Natural killer cell (primary cell): ENCODE data around the gene GABBR2. TPM values are rescaled to one million over a fixed set of nuclear protein-coding genes. Genes with fewer than 3 reads are reported as not detected.

ENCODE experiments used
- ATAC-seq, 3 donors: fragments of 150-1000 bp in 2 of 3; fragments of 200-7000 bp in 1 of 3; cut with Tn5 transposase; 1 replicate in 1 of 3; 2 replicates in 2 of 3; pipeline ENCODE4 v1.10.0; 2021; ENCODE audit warnings: mild to moderate bottlenecking in 2 of 3, moderate library complexity in 2 of 3
- DNase-seq, 2 donors: peaks; one replicate each; pipeline versions ENCODE4 v3.0.0 to v3.0.0-alpha.2; 2013 to 2021; ENCODE audit warnings: mixed read lengths in 1 of 2
- H3K27ac ChIP-seq: one replicate; pipeline ENCODE4 v1.5.1; 2013; ENCODE audit warnings: mild to moderate bottlenecking, low read length
- H3K27me3 ChIP-seq: one replicate; pipeline ENCODE4 v1.6.1; 2013; ENCODE audit warnings: low read length; ENCODE audit not compliant: control insufficient read depth, insufficient read depth
- H3K36me3 ChIP-seq: one replicate; pipeline ENCODE4 v1.6.1; 2013; ENCODE audit warnings: low read length; ENCODE audit not compliant: control insufficient read depth, insufficient read depth
- H3K4me1 ChIP-seq: one replicate; pipeline ENCODE4 v1.6.1; 2013; ENCODE audit warnings: low read length; ENCODE audit not compliant: control insufficient read depth, insufficient read depth
- H3K4me3 ChIP-seq: one replicate; pipeline ENCODE4 v1.5.1; 2013; ENCODE audit warnings: low read length
- H3K9me3 ChIP-seq: one replicate; pipeline ENCODE4 v1.6.1; 2013; ENCODE audit warnings: low read length; ENCODE audit not compliant: control insufficient read depth, insufficient read depth
- H3K27ac Mint-ChIP-seq, 2 donors: one replicate each; pipeline ENCODE4 v1.8.0; 2022; ENCODE audit warnings: mild to moderate bottlenecking in 2 of 2, mixed read lengths in 2 of 2, moderate library complexity in 1 of 2
- H3K27me3 Mint-ChIP-seq, 2 donors: one replicate each; pipeline ENCODE4 v1.8.0; 2022; ENCODE audit warnings: low read depth in 2 of 2, mixed read lengths in 2 of 2
- H3K36me3 Mint-ChIP-seq: one replicate; pipeline ENCODE4 v1.8.0; 2022; ENCODE audit warnings: mixed read lengths
- H3K4me1 Mint-ChIP-seq, 2 donors: one replicate each; pipeline ENCODE4 v1.8.0; 2022; ENCODE audit warnings: mixed read lengths in 2 of 2
- H3K4me3 Mint-ChIP-seq: one replicate; pipeline ENCODE4 v1.8.0; 2022; ENCODE audit warnings: mild to moderate bottlenecking, moderate library complexity, mixed read lengths
- H3K9me3 Mint-ChIP-seq, 2 donors: one replicate each; pipeline ENCODE4 v1.8.0; 2022; ENCODE audit warnings: mixed read lengths in 2 of 2
- CTCF ChIP-seq: fragments of 200-600 bp; IDR thresholded peaks from one replicate; pipeline ENCODE4 v1.8.0; 2022; ENCODE audit warnings: antibody characterized with exemption
- WGBS: methylation state at CpG from one replicate; pipeline ENCODE4 v1.1.7; 2013; ENCODE audit warnings: missing lambda C conversion rate; ENCODE audit not compliant: insufficient coverage; 5-methylcytosine and 5-hydroxymethylcytosine counted together
- intact Hi-C: fragments of 100-400 bp; cut with micrococcal nuclease; formaldehyde crosslinking; loops from one replicate; pipeline ENCODE4 v1.14.2; 2022
- total RNA-seq, 4 donors: library from RNA; stranded (reverse); fragments of 120-200 nt in 1 of 4; gene quantifications; one replicate each; pipeline versions ENCODE4 v1.2.3 to v1.2.4, GENCODE V29; 2013 to 2022

The GABBR2 gene
- total RNA-seq, 3 donors from 2014 or later (not counting 1 experiment from before 2014, with no cell fraction given): not detected

GRCh38 chr9:98583417-98583816 is 125.3 kb downstream of the GABBR2 start:
- no peak overlapping the region for H3K27ac Mint-ChIP-seq
- WGBS: 87% methylated on average over 3 of the region's 3 CpGs

GRCh38 chr9:98580956-98581355 is 127.8 kb downstream of the GABBR2 start:
- ATAC-seq: no peak
- intact Hi-C loops: no loop called here
- no peak for DNase-seq
- Histone ChIP-seq H3K4me1 (peaks cover 16% of the 10 kb centered on the region), H3K36me3 (no peaks in the 10 kb centered on the region), H3K27ac (no peak overlapping the region), H3K9me3 (no peaks in the 10 kb centered on the region), H3K4me3 (no peak overlapping the region), H3K27me3 (no peaks in the 10 kb centered on the region)
- WGBS: 85% methylated on average over 11 of the region's 11 CpGs
- no peak overlapping the region for H3K27ac Mint-ChIP-seq
- H3K4me3 Mint-ChIP-seq: no peak overlapping the region
- peaks cover 32 to 49% of the 10 kb centered on the region in 2 donors for H3K27me3 Mint-ChIP-seq
- H3K4me1 Mint-ChIP-seq: peaks cover 31 to 42% of the 10 kb centered on the region in 2 donors
- no peak for TF ChIP-seq CTCF
- no peaks in the 10 kb centered on the region for H3K9me3 Mint-ChIP-seq
- no peaks in the 10 kb centered on the region for H3K36me3 Mint-ChIP-seq

More at GRCh38 chr9:98583417-98583816, 125.3 kb downstream of the GABBR2 start:
- no peaks in the 10 kb centered on the region for H3K27me3 ChIP-seq
- Mint-ChIP-seq H3K36me3 (no peaks in the 10 kb centered on the region), H3K4me3 (no peak overlapping the region), H3K9me3 (no peaks in the 10 kb centered on the region), H3K4me1 (peaks cover 20 to 27% of the 10 kb centered on the region in 2 donors), H3K27me3 (peaks cover 28 to 48% of the 10 kb centered on the region in 2 donors)
- H3K9me3 ChIP-seq: no peaks in the 10 kb centered on the region
- H3K4me3 ChIP-seq: no peak overlapping the region
- H3K27ac ChIP-seq: no peak overlapping the region
- intact Hi-C loops: no loop called here
- DNase-seq: no peak
- no peak for TF ChIP-seq CTCF
- no peak for ATAC-seq
- H3K36me3 ChIP-seq: no peaks in the 10 kb centered on the region
- peaks cover 12% of the 10 kb centered on the region for H3K4me1 ChIP-seq

GRCh38 chr9:98579700-98580099 is 129.0 kb downstream of the GABBR2 start:
- Histone ChIP-seq H3K4me1 (peaks cover 25% of the 10 kb centered on the region), H3K27me3 (no peaks in the 10 kb centered on the region), H3K9me3 (no peaks in the 10 kb centered on the region), H3K4me3 (no peak overlapping the region), H3K27ac (no peak overlapping the region), H3K36me3 (no peaks in the 10 kb centered on the region)
- H3K9me3 Mint-ChIP-seq: no peaks in the 10 kb centered on the region
- ATAC-seq (no peak), DNase-seq (no peak)
- no peaks in the 10 kb centered on the region for H3K36me3 Mint-ChIP-seq
- no peak for TF ChIP-seq CTCF
- no peak overlapping the region for H3K4me3 Mint-ChIP-seq
- WGBS: 100% methylated on average over 2 of the region's 2 CpGs
- H3K27ac Mint-ChIP-seq: no peak overlapping the region
- peaks cover 39 to 50% of the 10 kb centered on the region in 2 donors for H3K4me1 Mint-ChIP-seq
- H3K27me3 Mint-ChIP-seq: peaks cover 33 to 51% of the 10 kb centered on the region in 2 donors
- intact Hi-C loops: no loop called here

GRCh38 chr9:98577446-98577845 is 131.3 kb downstream of the GABBR2 start:
- H3K36me3 Mint-ChIP-seq: no peaks in the 10 kb centered on the region
- no peak for ATAC-seq
- peaks cover 35 to 51% of the 10 kb centered on the region in 2 donors for H3K27me3 Mint-ChIP-seq

More at GRCh38 chr9:98577446-98577845, 131.3 kb downstream of the GABBR2 start:
- Mint-ChIP-seq H3K4me1 (peaks cover 25 to 30% of the 10 kb centered on the region in 2 donors), H3K9me3 (no peaks in the 10 kb centered on the region), H3K27ac (no peak overlapping the region), H3K4me3 (no peak overlapping the region)
- DNase-seq: no peak
- WGBS: over 99% methylated on average over 3 of the region's 3 CpGs
- H3K9me3 ChIP-seq: no peaks in the 10 kb centered on the region
- no peak for TF ChIP-seq CTCF
- intact Hi-C loops: no loop called here
- no peak overlapping the region for H3K27ac ChIP-seq
- no peaks in the 10 kb centered on the region for H3K36me3 ChIP-seq
- H3K4me3 ChIP-seq: no peak overlapping the region
- H3K4me1 ChIP-seq: peaks cover 15% of the 10 kb centered on the region
- no peaks in the 10 kb centered on the region for H3K27me3 ChIP-seq
